ENCODE measurements around the gene SPINT4.
"Not testable (repeated sequence)": the region's sequence is repeated elsewhere in the genome, so short reads cannot be mapped to it uniquely, and the experiment has no call there.

SPINT4 gene

GRCh38 chr20:45752746-45753145, 30.6 kb downstream of the SPINT4 start:
- TF ChIP-seq SPI1 (IDR thresholded peaks at IDR 0.05; ENCODE audit: borderline replicate concordance, low read depth) (no peak), POLR2AphosphoS5 (IDR thresholded peaks at IDR 0.05; ENCODE audit: low read depth) (no peak), CTCF (IDR thresholded peaks at IDR 0.05; ENCODE audit: insufficient read depth, low read length) (no peak), GABPA (IDR thresholded peaks at IDR 0.05; ENCODE audit: low read depth) (no peak), REST (IDR thresholded peaks at IDR 0.05; ENCODE audit: insufficient replicate concordance, low read depth) (no peak)
- peaks cover 7% of the 10 kb centered on the region for H3K27me3 ChIP-seq (ENCODE audit: insufficient read depth, poor library complexity, severe bottlenecking)
- no peak overlapping the region for H3K4me3 ChIP-seq (replicated peaks; ENCODE audit: insufficient read depth, low read length)
- DNase-seq (ENCODE audit: low read depth in 1 of 2, low spot score in 1 of 2): no peak
- H3K27ac ChIP-seq (replicated peaks): no peak overlapping the region

- no peak overlapping the region for H3K27ac ChIP-seq (replicated peaks)
- no peaks in the 10 kb centered on the region for H3K27me3 ChIP-seq (ENCODE audit: insufficient read depth, poor library complexity, severe bottlenecking)
- H3K4me3 ChIP-seq (replicated peaks; ENCODE audit: insufficient read depth, low read length): no peak overlapping the region
- DNase-seq (ENCODE audit: low read depth in 1 of 2, low spot score in 1 of 2): no peak
- TF ChIP-seq GABPA (IDR thresholded peaks at IDR 0.05; ENCODE audit: low read depth) (no peak), REST (IDR thresholded peaks at IDR 0.05; ENCODE audit: insufficient replicate concordance, low read depth) (no peak), POLR2AphosphoS5 (IDR thresholded peaks at IDR 0.05; ENCODE audit: low read depth) (no peak), SPI1 (IDR thresholded peaks at IDR 0.05; ENCODE audit: borderline replicate concordance, low read depth) (no peak), CTCF (IDR thresholded peaks at IDR 0.05; ENCODE audit: insufficient read depth, low read length) (no peak)
These were observed 35.9 kb downstream of the SPINT4 start for GRCh38 chr20:45758096-45758495.

GRCh38 chr20:45759921-45760320, 37.8 kb downstream of the SPINT4 start:
- H3K27me3 ChIP-seq (ENCODE audit: insufficient read depth, poor library complexity, severe bottlenecking); DNase-seq (ENCODE audit: low read depth in 1 of 2, low spot score in 1 of 2); H3K27ac ChIP-seq (replicated peaks); H3K4me3 ChIP-seq (replicated peaks; ENCODE audit: insufficient read depth, low read length): not testable (repeated sequence)

- H3K27me3 ChIP-seq (ENCODE audit: insufficient read depth, poor library complexity, severe bottlenecking); H3K4me3 ChIP-seq (replicated peaks; ENCODE audit: insufficient read depth, low read length); H3K27ac ChIP-seq (replicated peaks); DNase-seq (ENCODE audit: low read depth in 1 of 2, low spot score in 1 of 2): not testable (repeated sequence)
These were observed 39.8 kb downstream of the SPINT4 start for GRCh38 chr20:45761966-45762365.

GRCh38 chr20:45764618-45765282, 42.6 kb downstream of the SPINT4 start:
- not testable (repeated sequence) for H3K4me3 ChIP-seq (replicated peaks; ENCODE audit: insufficient read depth, low read length); H3K27me3 ChIP-seq (ENCODE audit: insufficient read depth, poor library complexity, severe bottlenecking); DNase-seq (ENCODE audit: low read depth in 1 of 2, low spot score in 1 of 2); H3K27ac ChIP-seq (replicated peaks)
